H1 (cell line): ENCODE measurements around the gene CRTAC1. TPM values are rescaled to one million over a fixed set of nuclear protein-coding genes. Genes with fewer than 3 reads are reported as not detected.

ENCODE experiments used
- CTCF ChIA-PET: fragments of 300-600 bp; sonication (Branson Sonifier 250); formaldehyde crosslinking; loops from one replicate; lab custom pipeline; 2021; ENCODE audit not compliant: partially characterized antibody; lab: Charles Lee
- POLR2A ChIA-PET: fragments of 300-600 bp; sonication (Branson Sonifier 250); formaldehyde crosslinking; loops from one replicate; lab custom pipeline; 2021; ENCODE audit warnings: inconsistent platforms; ENCODE audit not compliant: partially characterized antibody; lab: Charles Lee
- DNase-seq, 2 experiments: peaks; one replicate each; pipeline versions ENCODE4 v3.0.0 to v3.0.0-alpha.2; 2010 to 2022; ENCODE audit warnings: low spot score in 2 of 2, low read depth in 1 of 2, mixed read lengths in 1 of 2
- FAIRE-seq: peaks from 2 replicates; lab custom pipeline; 2011; peaks lifted over from hg19 to GRCh38; lab: Jason Lieb, UNC
- H2AFZ ChIP-seq: 2 replicates; pipeline ENCODE4 v1.8.1; 2012; ENCODE audit warnings: low read length, inconsistent platforms
- H2AK5ac ChIP-seq: 2 replicates; pipeline ENCODE4 v1.6.1; 2013; ENCODE audit warnings: low read depth, low read length
- H2BK120ac ChIP-seq: replicated peaks from 2 replicates; pipeline ENCODE3; 2013; ENCODE audit warnings: low read depth, low read length, inconsistent platforms
- H2BK12ac ChIP-seq: 2 replicates; pipeline ENCODE4 v1.6.1; 2013; ENCODE audit warnings: low read depth, low read length
- H2BK15ac ChIP-seq: 2 replicates; pipeline ENCODE4 v1.6.1; 2013; ENCODE audit warnings: low read length
- H2BK20ac ChIP-seq: 2 replicates; pipeline ENCODE4 v1.6.1; 2013; ENCODE audit warnings: low read length
- H2BK5ac ChIP-seq: 2 replicates; pipeline ENCODE4 v1.6.1; 2013; ENCODE audit warnings: low read depth, low read length
- H3K14ac ChIP-seq: 2 replicates; pipeline ENCODE4 v1.6.1; 2013; ENCODE audit warnings: inconsistent platforms; ENCODE audit not compliant: insufficient read length
- H3K18ac ChIP-seq: 2 replicates; pipeline ENCODE4 v1.6.1; 2013; ENCODE audit warnings: low read length; ENCODE audit errors: extremely low read depth
- H3K23ac ChIP-seq: 2 replicates; pipeline ENCODE4 v1.6.1; 2013; ENCODE audit warnings: inconsistent platforms; ENCODE audit not compliant: insufficient read length
- H3K23me2 ChIP-seq: 2 replicates; pipeline ENCODE4 v1.6.1; 2013; ENCODE audit warnings: low read depth, low read length
- H3K27ac ChIP-seq: 2 replicates; pipeline ENCODE4 v1.6.1; 2011; ENCODE audit warnings: low read depth, low read length, inconsistent platforms
- H3K27me3 ChIP-seq, 4 experiments: replicated peaks in 1 of 4; 1 replicate in 1 of 4; 2 replicates in 3 of 4; pipeline versions ENCODE4 v1.6.1 to v1.8.1; 2011 to 2013; ENCODE audit warnings: low read length in 3 of 4, mild to moderate bottlenecking in 3 of 4, inconsistent platforms in 2 of 4, mixed read lengths in 2 of 4, moderate library complexity in 1 of 4; ENCODE audit not compliant: control insufficient read depth in 3 of 4, insufficient read depth in 3 of 4; ENCODE audit errors: extremely low read depth in 1 of 4
- H3K36me3 ChIP-seq, 4 experiments: 2 replicates each; pipeline versions ENCODE4 v1.6.1 to v1.8.1; 2011 to 2013; ENCODE audit warnings: mild to moderate bottlenecking in 4 of 4, low read length in 3 of 4, moderate library complexity in 2 of 4, control low read depth in 1 of 4, inconsistent platforms in 1 of 4; ENCODE audit not compliant: insufficient read depth in 4 of 4, control insufficient read depth in 2 of 4
- H3K4ac ChIP-seq: replicated peaks from 2 replicates; pipeline ENCODE3; 2013; ENCODE audit warnings: low read length, low read depth, mixed read lengths, inconsistent platforms; ENCODE audit not compliant: insufficient read length
- H3K4me1 ChIP-seq, 4 experiments: replicated peaks in 1 of 4; 1 replicate in 1 of 4; 2 replicates in 3 of 4; pipeline versions ENCODE4 v1.6.1 to v1.8.1; 2011 to 2013; ENCODE audit warnings: low read length in 3 of 4, inconsistent platforms in 2 of 4, mixed read lengths in 1 of 4; ENCODE audit not compliant: insufficient read depth in 4 of 4, control insufficient read depth in 3 of 4
- H3K4me2 ChIP-seq, 2 experiments: 2 replicates each; pipeline versions ENCODE4 v1.6.1 to v1.8.1; 2011 to 2013; ENCODE audit warnings: low read depth in 2 of 2, low read length in 2 of 2, control low read depth in 1 of 2, inconsistent platforms in 1 of 2, mild to moderate bottlenecking in 1 of 2; ENCODE audit not compliant: insufficient read depth in 1 of 2
- H3K4me3 ChIP-seq, 4 experiments: fragments of 200-600, 300-600 bp in 1 of 4; sonication (generic), shearing (Covaris generic), sonication (Bioruptor Twin) in 1 of 4; 2 replicates each; pipeline versions ENCODE4 v1.5.1 to v1.8.1; 2011 to 2016; ENCODE audit warnings: low read length in 4 of 4, low read depth in 3 of 4, control low read depth in 2 of 4, inconsistent platforms in 2 of 4, mild to moderate bottlenecking in 2 of 4, mixed read lengths in 1 of 4, moderate library complexity in 1 of 4; ENCODE audit not compliant: insufficient read depth in 2 of 4; ENCODE audit errors: extremely low read depth in 1 of 4
- H3K56ac ChIP-seq: replicated peaks from 2 replicates; pipeline ENCODE3; 2013; ENCODE audit warnings: low read depth, mild to moderate bottlenecking, mixed read lengths, low read length, inconsistent platforms; ENCODE audit not compliant: insufficient read length
- H3K79me1 ChIP-seq: 2 replicates; pipeline ENCODE4 v1.6.1; 2013; ENCODE audit warnings: low read depth, low read length, control low read depth
- H3K79me2 ChIP-seq, 2 experiments: 2 replicates each; pipeline versions ENCODE4 v1.6.1 to v1.8.1; 2012 to 2013; ENCODE audit warnings: low read length in 2 of 2, mild to moderate bottlenecking in 2 of 2, inconsistent platforms in 1 of 2; ENCODE audit not compliant: insufficient read depth in 2 of 2, control insufficient read depth in 1 of 2
- H3K9ac ChIP-seq, 4 experiments: replicated peaks in 1 of 4; 1 replicate in 1 of 4; 2 replicates in 3 of 4; pipeline versions ENCODE4 v1.6.1 to v1.8.1; 2011 to 2013; ENCODE audit warnings: low read depth in 3 of 4, low read length in 3 of 4, control low read depth in 2 of 4, mild to moderate bottlenecking in 2 of 4, moderate library complexity in 2 of 4, inconsistent platforms in 1 of 4; ENCODE audit errors: extremely low read depth in 1 of 4
- H3K9me3 ChIP-seq, 2 experiments: 2 replicates each; pipeline versions ENCODE4 v1.6.1 to v1.8.1; 2012 to 2013; ENCODE audit warnings: mild to moderate bottlenecking in 2 of 2, moderate library complexity in 2 of 2, control low read depth in 1 of 2, inconsistent platforms in 1 of 2, low read depth in 1 of 2, low read length in 1 of 2, mixed read lengths in 1 of 2; ENCODE audit not compliant: insufficient read depth in 2 of 2
- H4K20me1 ChIP-seq, 2 experiments: replicated peaks in 1 of 2; 2 replicates each; pipeline versions ENCODE3 to v1.8.1; 2011 to 2013; ENCODE audit warnings: inconsistent platforms in 2 of 2, low read length in 2 of 2, mild to moderate bottlenecking in 1 of 2; ENCODE audit not compliant: insufficient read depth in 2 of 2, control insufficient read depth in 1 of 2
- H4K5ac ChIP-seq: 2 replicates; pipeline ENCODE4 v1.6.1; 2013; ENCODE audit warnings: low read length, low read depth, mixed read lengths, inconsistent platforms; ENCODE audit not compliant: insufficient read length
- H4K8ac ChIP-seq: 2 replicates; pipeline ENCODE4 v1.8.0; 2013; ENCODE audit warnings: mild to moderate bottlenecking, moderate library complexity, low read length, inconsistent platforms; ENCODE audit not compliant: insufficient read depth; ENCODE audit errors: extremely low read depth
- H4K91ac ChIP-seq: replicated peaks from 2 replicates; pipeline ENCODE3; 2013; ENCODE audit warnings: low read length, mixed read lengths, inconsistent platforms; ENCODE audit not compliant: insufficient read length
- CBX5 ChIP-seq: fragments of 300-800, 300-1000 bp; sonication (generic); IDR thresholded peaks from 2 replicates; pipeline ENCODE4 v1.7.1; 2016; ENCODE audit warnings: antibody characterized with exemption, low read length, low read depth
- HDAC2 ChIP-seq, 2 experiments: fragments of 300-600 bp in 1 of 2; sonication (generic) in 1 of 2; IDR thresholded peaks; 2 replicates each; pipeline ENCODE4 v1.6.1; 2011 to 2012; ENCODE audit warnings: low read depth in 2 of 2, low read length in 2 of 2, mild to moderate bottlenecking in 2 of 2, moderate library complexity in 2 of 2, borderline replicate concordance in 1 of 2, inconsistent platforms in 1 of 2
- NRF1 ChIP-seq: IDR thresholded peaks from 2 replicates; pipeline ENCODE4 v1.6.1; 2011; ENCODE audit warnings: mild to moderate bottlenecking, low read depth, low read length, improper control_type of control experiment
- SP2 ChIP-seq: IDR thresholded peaks from 2 replicates; pipeline ENCODE4 v1.6.1; 2012; ENCODE audit warnings: mild to moderate bottlenecking, low read length, inconsistent platforms
- WGBS, 2 experiments: shearing (Covaris generic) in 1 of 2; methylation state at CpG; one replicate each; pipeline versions ENCODE4 v1.1.6 to v1.1.7; 2013 to 2015; ENCODE audit warnings: low lambda C conversion rate in 2 of 2, mixed read lengths in 2 of 2, inconsistent platforms in 1 of 2, low coverage in 1 of 2, missing lambda C conversion rate in 1 of 2; ENCODE audit not compliant: insufficient replicate concordance in 2 of 2, insufficient coverage in 1 of 2, insufficient read length in 1 of 2; ENCODE audit errors: extremely low coverage in 1 of 2, missing lambda C conversion rate in 1 of 2; 5-methylcytosine and 5-hydroxymethylcytosine counted together
- polyA plus RNA-seq, 7 experiments: library from polyadenylated mRNA; depleted of rRNA in 3 of 7; stranded (reverse) in 5 of 7; unstranded in 2 of 7; fragments of >200 nt in 5 of 7; fragments of 200-250 nt in 2 of 7; gene quantifications; 1 replicate in 5 of 7; 2 replicates in 1 of 7; 4 replicates in 1 of 7; pipeline versions ENCODE4 v1.2.1 to v1.2.3, GENCODE V29; 2011 to 2013; ENCODE audit warnings: missing spikeins in 2 of 7, mixed read lengths in 2 of 7
- total RNA-seq: library from RNA; stranded (reverse); fragmentation: NEBNext Ultra II Directional; extraction: Animal tissue kit (Norgen Biotek cat#: 25700); gene quantifications from 2 replicates; pipeline ENCODE4 v1.2.1, GENCODE V29; 2021
- TF ChIP-seq, protein P1 (sequence below): IDR thresholded peaks from 2 replicates; pipeline ENCODE4 v1.6.1; 2012; ENCODE audit warnings: inconsistent platforms
- TF ChIP-seq, protein P2 (sequence below): IDR thresholded peaks from 2 replicates; pipeline ENCODE4 v1.6.1; 2011; ENCODE audit warnings: low read depth, mild to moderate bottlenecking, low read length; ENCODE audit not compliant: insufficient read depth
- TF ChIP-seq, protein P3 (sequence below): IDR thresholded peaks from 2 replicates; pipeline ENCODE4 v1.6.1; 2012; ENCODE audit warnings: low read length, inconsistent platforms

CRTAC1 gene
- total and polyA plus RNA-seq, 2 of the 8 experiments (the other 6 are each of a cell fraction or from before 2014, with no cell fraction given) = 0.91 to 1.2 TPM

DNA sequence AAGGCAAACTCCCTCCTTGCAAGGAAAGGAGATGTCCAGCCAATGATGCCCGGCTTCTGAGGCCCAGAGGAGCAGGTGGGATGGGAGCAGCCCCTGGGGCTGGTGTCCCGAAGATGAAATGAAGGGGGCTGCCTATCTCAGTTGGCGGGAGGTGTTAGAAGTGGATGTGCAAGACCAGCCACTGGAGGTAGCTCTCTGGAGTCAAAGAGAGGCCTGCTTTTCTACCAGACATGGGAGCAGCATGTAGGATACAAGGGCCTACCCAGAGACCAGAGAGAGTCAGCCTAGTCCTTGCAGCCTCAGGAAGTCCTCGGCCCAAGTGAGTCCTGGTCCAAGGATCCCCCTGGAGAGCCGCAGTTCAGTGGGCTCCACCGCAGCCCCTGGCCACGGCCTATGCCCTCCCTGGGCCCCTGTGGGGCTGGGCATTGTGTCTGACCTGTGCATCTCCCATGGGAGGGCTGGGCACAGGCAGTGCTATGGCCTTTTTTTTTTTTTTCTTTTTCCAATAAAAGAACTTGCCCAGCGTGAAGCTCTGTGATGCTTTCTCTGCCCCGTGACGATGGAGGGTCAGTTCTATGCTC lies 163.1 kb downstream of the CRTAC1 start:
- no peak overlapping the region for H2AFZ ChIP-seq

More for the DNA sequence above, 163.1 kb downstream of the CRTAC1 start:
- H3K27me3 ChIP-seq = no peaks in the 10 kb centered on the region
- no peak overlapping the region for H3K27ac ChIP-seq
- H4K20me1 ChIP-seq = no peaks in the 10 kb centered on the region
- H4K5ac ChIP-seq = no peak overlapping the region
- no peak overlapping the region for H3K4ac ChIP-seq
- no peak overlapping the region for H3K4me3 ChIP-seq
- CTCF ChIA-PET = interaction anchor here (1.1 to 14.5 kb wide), 12 partner anchors 8 to 180 kb away, joined by 3 to 236 read pairs (median 4); no protein-coding TSS in a partner anchor
- H3K23me2 ChIP-seq = 0 out of 2 replicates have a peak, but pooled peaks cover 1% of the 10 kb centered on the region
- peaks cover 7 to 22% (median 9%) of the 10 kb centered on the region in 4 experiments for H3K4me1 ChIP-seq
- H2BK120ac ChIP-seq = no peak overlapping the region
- TF ChIP-seq HDAC2 (IDR thresholded peaks at IDR 0.05; ENCODE audit: borderline replicate concordance in 1 of 2, low read depth in 2 of 2, low read length in 2 of 2) = no peak
- TF ChIP-seq, protein P1, sequence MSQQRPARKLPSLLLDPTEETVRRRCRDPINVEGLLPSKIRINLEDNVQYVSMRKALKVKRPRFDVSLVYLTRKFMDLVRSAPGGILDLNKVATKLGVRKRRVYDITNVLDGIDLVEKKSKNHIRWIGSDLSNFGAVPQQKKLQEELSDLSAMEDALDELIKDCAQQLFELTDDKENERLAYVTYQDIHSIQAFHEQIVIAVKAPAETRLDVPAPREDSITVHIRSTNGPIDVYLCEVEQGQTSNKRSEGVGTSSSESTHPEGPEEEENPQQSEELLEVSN = no peak
- TF ChIP-seq, protein P2, sequence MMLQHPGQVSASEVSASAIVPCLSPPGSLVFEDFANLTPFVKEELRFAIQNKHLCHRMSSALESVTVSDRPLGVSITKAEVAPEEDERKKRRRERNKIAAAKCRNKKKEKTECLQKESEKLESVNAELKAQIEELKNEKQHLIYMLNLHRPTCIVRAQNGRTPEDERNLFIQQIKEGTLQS = no peak
- TF ChIP-seq SP2 = no peak
- TF ChIP-seq CBX5 = no peak
- TF ChIP-seq NRF1 = no peak
- TF ChIP-seq, protein P3, sequence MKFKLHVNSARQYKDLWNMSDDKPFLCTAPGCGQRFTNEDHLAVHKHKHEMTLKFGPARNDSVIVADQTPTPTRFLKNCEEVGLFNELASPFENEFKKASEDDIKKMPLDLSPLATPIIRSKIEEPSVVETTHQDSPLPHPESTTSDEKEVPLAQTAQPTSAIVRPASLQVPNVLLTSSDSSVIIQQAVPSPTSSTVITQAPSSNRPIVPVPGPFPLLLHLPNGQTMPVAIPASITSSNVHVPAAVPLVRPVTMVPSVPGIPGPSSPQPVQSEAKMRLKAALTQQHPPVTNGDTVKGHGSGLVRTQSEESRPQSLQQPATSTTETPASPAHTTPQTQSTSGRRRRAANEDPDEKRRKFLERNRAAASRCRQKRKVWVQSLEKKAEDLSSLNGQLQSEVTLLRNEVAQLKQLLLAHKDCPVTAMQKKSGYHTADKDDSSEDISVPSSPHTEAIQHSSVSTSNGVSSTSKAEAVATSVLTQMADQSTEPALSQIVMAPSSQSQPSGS = no peak
- no peak overlapping the region for H3K23ac ChIP-seq
- POLR2A ChIA-PET = no interaction called here
- H3K36me3 ChIP-seq = no peaks in the 10 kb centered on the region
- no peak overlapping the region for H3K9ac ChIP-seq
- H4K8ac ChIP-seq = no peak overlapping the region
- no peak overlapping the region for H3K4me2 ChIP-seq
- DNase-seq (no peak), FAIRE-seq (no peak)
- H3K56ac ChIP-seq = no peak overlapping the region
- 80% methylated on average over 10 of the region's 10 CpGs; no CpG with 5 or more reads in 1 of the 2 experiments for WGBS, 2 experiments
- H2BK15ac ChIP-seq = no peak overlapping the region
- no peak overlapping the region for H3K14ac ChIP-seq
- H3K18ac ChIP-seq = no peak overlapping the region; the same call in 1 of the 2 replicates
- H2BK12ac ChIP-seq = no peak overlapping the region
- H3K9me3 ChIP-seq = no peaks in the 10 kb centered on the region
- H4K91ac ChIP-seq = no peak overlapping the region
- no peaks in the 10 kb centered on the region for H3K79me1 ChIP-seq
- no peak overlapping the region for H2BK5ac ChIP-seq
- no peak overlapping the region for H2AK5ac ChIP-seq
- no peaks in the 10 kb centered on the region for H3K79me2 ChIP-seq
- H2BK20ac ChIP-seq = no peak overlapping the region
